Activated naive CD8-positive, alpha-beta T cell treated with anti-CD3 and anti-CD28 coated beads for 36 hours (primary cell): ENCODE data around the gene DENND1A. TPM values are rescaled to one million over a fixed set of nuclear protein-coding genes. Genes with fewer than 3 reads are reported as not detected.

Experiments
- DNase-seq: peaks from one replicate; pipeline ENCODE4 v3.0.0; 2021
- H3K27ac Mint-ChIP-seq: one replicate; pipeline ENCODE4 v1.8.0; 2022; ENCODE audit warnings: mild to moderate bottlenecking, moderate library complexity, mixed read lengths
- H3K27me3 Mint-ChIP-seq: one replicate; pipeline ENCODE4 v1.8.0; 2022; ENCODE audit warnings: mild to moderate bottlenecking, mixed read lengths
- H3K36me3 Mint-ChIP-seq: one replicate; pipeline ENCODE4 v1.8.0; 2021; ENCODE audit warnings: mild to moderate bottlenecking, mixed read lengths
- H3K4me1 Mint-ChIP-seq: one replicate; pipeline ENCODE4 v1.8.0; 2021; ENCODE audit warnings: mixed read lengths
- H3K4me3 Mint-ChIP-seq: one replicate; pipeline ENCODE4 v1.8.0; 2022; ENCODE audit warnings: mild to moderate bottlenecking, moderate library complexity, mixed read lengths
- H3K9me3 Mint-ChIP-seq: one replicate; pipeline ENCODE4 v1.8.0; 2022; ENCODE audit warnings: mixed read lengths
- total RNA-seq, 2 experiments: library from RNA; stranded (reverse); gene quantifications; one replicate each; pipeline ENCODE4 v1.2.3, GENCODE V29; 2021

Gene DENND1A
- total RNA-seq, 2 experiments from 2014 or later = 21.3 to 22.1 TPM

GRCh38 chr9:123523845-123524244, 406.1 kb downstream of the DENND1A start:
- H3K27me3 Mint-ChIP-seq = no peaks in the 10 kb centered on the region
- no peak overlapping the region for H3K27ac Mint-ChIP-seq
- H3K4me3 Mint-ChIP-seq = no peak overlapping the region
- no peaks in the 10 kb centered on the region for H3K9me3 Mint-ChIP-seq
- DNase-seq = no peak
- H3K36me3 Mint-ChIP-seq = peaks cover 7% of the 10 kb centered on the region
- no peaks in the 10 kb centered on the region for H3K4me1 Mint-ChIP-seq

GRCh38 chr9:123523001-123523400, 406.9 kb downstream of the DENND1A start:
- Mint-ChIP-seq H3K36me3 (peaks cover 2% of the 10 kb centered on the region), H3K27me3 (no peaks in the 10 kb centered on the region), H3K27ac (no peak overlapping the region), H3K9me3 (no peaks in the 10 kb centered on the region), H3K4me1 (no peaks in the 10 kb centered on the region), H3K4me3 (no peak overlapping the region)
- DNase-seq = no peak

GRCh38 chr9:123522251-123522650, 407.7 kb downstream of the DENND1A start:
- no peak for DNase-seq
- no peaks in the 10 kb centered on the region for H3K4me1 Mint-ChIP-seq
- H3K36me3 Mint-ChIP-seq = peaks cover 2% of the 10 kb centered on the region
- H3K27ac Mint-ChIP-seq = no peak overlapping the region
- H3K9me3 Mint-ChIP-seq = no peaks in the 10 kb centered on the region
- no peak overlapping the region for H3K4me3 Mint-ChIP-seq
- no peaks in the 10 kb centered on the region for H3K27me3 Mint-ChIP-seq

- peaks cover 2% of the 10 kb centered on the region for H3K36me3 Mint-ChIP-seq
- DNase-seq = no peak
- H3K4me1 Mint-ChIP-seq = no peaks in the 10 kb centered on the region
- no peak overlapping the region for H3K4me3 Mint-ChIP-seq
- H3K9me3 Mint-ChIP-seq = no peaks in the 10 kb centered on the region
- no peaks in the 10 kb centered on the region for H3K27me3 Mint-ChIP-seq
- no peak overlapping the region for H3K27ac Mint-ChIP-seq
These were observed 411.6 kb downstream of the DENND1A start for GRCh38 chr9:123518338-123518737.

- DNase-seq = no peak
- Mint-ChIP-seq H3K4me3 (no peak overlapping the region), H3K9me3 (no peaks in the 10 kb centered on the region), H3K27ac (no peak overlapping the region), H3K4me1 (no peaks in the 10 kb centered on the region), H3K36me3 (peaks cover 2% of the 10 kb centered on the region), H3K27me3 (no peaks in the 10 kb centered on the region)
These were observed 412.4 kb downstream of the DENND1A start for GRCh38 chr9:123517512-123517911.

GRCh38 chr9:123514766-123515165, 415.2 kb downstream of the DENND1A start:
- H3K4me1 Mint-ChIP-seq = peaks cover 2% of the 10 kb centered on the region
- H3K36me3 Mint-ChIP-seq = peaks cover 2% of the 10 kb centered on the region
- no peaks in the 10 kb centered on the region for H3K27me3 Mint-ChIP-seq
- H3K4me3 Mint-ChIP-seq = no peak overlapping the region
- DNase-seq = no peak
- H3K9me3 Mint-ChIP-seq = no peaks in the 10 kb centered on the region
- H3K27ac Mint-ChIP-seq = no peak overlapping the region

- H3K36me3 Mint-ChIP-seq = peaks cover 2% of the 10 kb centered on the region
- no peak overlapping the region for H3K4me3 Mint-ChIP-seq
- H3K27ac Mint-ChIP-seq = no peak overlapping the region
- peaks cover 2% of the 10 kb centered on the region for H3K4me1 Mint-ChIP-seq
- H3K9me3 Mint-ChIP-seq = no peaks in the 10 kb centered on the region
- H3K27me3 Mint-ChIP-seq = no peaks in the 10 kb centered on the region
- DNase-seq = no peak
These were observed 416.4 kb downstream of the DENND1A start for GRCh38 chr9:123513554-123513953.

- Mint-ChIP-seq H3K9me3 (no peaks in the 10 kb centered on the region), H3K27ac (no peak overlapping the region), H3K36me3 (peaks cover 2% of the 10 kb centered on the region), H3K4me1 (peaks cover 2% of the 10 kb centered on the region), H3K27me3 (no peaks in the 10 kb centered on the region), H3K4me3 (no peak overlapping the region)
- DNase-seq = no peak
These were observed 418.3 kb downstream of the DENND1A start for GRCh38 chr9:123511326-123512277.

- H3K4me3 Mint-ChIP-seq = no peak overlapping the region
- H3K9me3 Mint-ChIP-seq = no peaks in the 10 kb centered on the region
- H3K4me1 Mint-ChIP-seq = peaks cover 2% of the 10 kb centered on the region
- peaks cover 2% of the 10 kb centered on the region for H3K36me3 Mint-ChIP-seq
- H3K27ac Mint-ChIP-seq = no peak overlapping the region
- H3K27me3 Mint-ChIP-seq = no peaks in the 10 kb centered on the region
- no peak for DNase-seq
These were observed 420.3 kb downstream of the DENND1A start for GRCh38 chr9:123509646-123510045.

- H3K27me3 Mint-ChIP-seq = no peaks in the 10 kb centered on the region
- peaks cover 2% of the 10 kb centered on the region for H3K4me1 Mint-ChIP-seq
- no peak overlapping the region for H3K4me3 Mint-ChIP-seq
- H3K27ac Mint-ChIP-seq = no peak overlapping the region
- H3K9me3 Mint-ChIP-seq = no peaks in the 10 kb centered on the region
- peaks cover 5% of the 10 kb centered on the region for H3K36me3 Mint-ChIP-seq
- no peak for DNase-seq
These were observed 421.9 kb downstream of the DENND1A start for GRCh38 chr9:123508048-123508447.

GRCh38 chr9:123505496-123505895, 424.4 kb downstream of the DENND1A start:
- no peaks in the 10 kb centered on the region for H3K9me3 Mint-ChIP-seq
- peaks cover 3% of the 10 kb centered on the region for H3K36me3 Mint-ChIP-seq
- H3K4me3 Mint-ChIP-seq = no peak overlapping the region
- no peaks in the 10 kb centered on the region for H3K4me1 Mint-ChIP-seq
- H3K27ac Mint-ChIP-seq = no peak overlapping the region
- DNase-seq = no peak
- H3K27me3 Mint-ChIP-seq = no peaks in the 10 kb centered on the region

- H3K4me1 Mint-ChIP-seq = no peaks in the 10 kb centered on the region
- H3K9me3 Mint-ChIP-seq = no peaks in the 10 kb centered on the region
- no peak overlapping the region for H3K4me3 Mint-ChIP-seq
- H3K36me3 Mint-ChIP-seq = peaks cover 3% of the 10 kb centered on the region
- no peak for DNase-seq
- H3K27me3 Mint-ChIP-seq = no peaks in the 10 kb centered on the region
- no peak overlapping the region for H3K27ac Mint-ChIP-seq
These were observed 429.6 kb downstream of the DENND1A start for GRCh38 chr9:123500336-123500735.

- Mint-ChIP-seq H3K4me1 (no peaks in the 10 kb centered on the region), H3K9me3 (no peaks in the 10 kb centered on the region), H3K36me3 (no peaks in the 10 kb centered on the region), H3K4me3 (no peak overlapping the region), H3K27me3 (no peaks in the 10 kb centered on the region), H3K27ac (no peak overlapping the region)
- DNase-seq = no peak
These were observed 432.1 kb downstream of the DENND1A start for GRCh38 chr9:123497830-123498229.

GRCh38 chr9:123495731-123496130, 434.2 kb downstream of the DENND1A start:
- H3K27ac Mint-ChIP-seq = no peak overlapping the region
- no peaks in the 10 kb centered on the region for H3K27me3 Mint-ChIP-seq
- no peaks in the 10 kb centered on the region for H3K4me1 Mint-ChIP-seq
- H3K36me3 Mint-ChIP-seq = no peaks in the 10 kb centered on the region
- DNase-seq = no peak
- no peaks in the 10 kb centered on the region for H3K9me3 Mint-ChIP-seq
- no peak overlapping the region for H3K4me3 Mint-ChIP-seq

GRCh38 chr9:123493627-123494026, 436.3 kb downstream of the DENND1A start:
- Mint-ChIP-seq H3K4me3 (no peak overlapping the region), H3K27me3 (no peaks in the 10 kb centered on the region), H3K36me3 (no peaks in the 10 kb centered on the region), H3K9me3 (no peaks in the 10 kb centered on the region), H3K27ac (no peak overlapping the region), H3K4me1 (no peaks in the 10 kb centered on the region)
- no peak for DNase-seq

- no peak for DNase-seq
- H3K9me3 Mint-ChIP-seq = no peaks in the 10 kb centered on the region
- H3K27me3 Mint-ChIP-seq = no peaks in the 10 kb centered on the region
- no peak overlapping the region for H3K27ac Mint-ChIP-seq
- no peaks in the 10 kb centered on the region for H3K4me1 Mint-ChIP-seq
- H3K36me3 Mint-ChIP-seq = no peaks in the 10 kb centered on the region
- H3K4me3 Mint-ChIP-seq = no peak overlapping the region
These were observed 439.2 kb downstream of the DENND1A start for GRCh38 chr9:123490688-123491087.
